Measurements from ENCODE around the gene RUNX2. TPM values are rescaled to one million over a fixed set of nuclear protein-coding genes. Genes with fewer than 3 reads are reported as not detected.
A peak's percentile ranks its signal among the peaks of the same experiment; 100 is the strongest.

RUNX2 gene
- total and polyA plus RNA-seq, 10 of the 15 experiments (the other 5 are each of a cell fraction or from before 2014, with no cell fraction given): 0.01 to 0.77 (median 0.15) TPM; not detected in 3

DNA sequence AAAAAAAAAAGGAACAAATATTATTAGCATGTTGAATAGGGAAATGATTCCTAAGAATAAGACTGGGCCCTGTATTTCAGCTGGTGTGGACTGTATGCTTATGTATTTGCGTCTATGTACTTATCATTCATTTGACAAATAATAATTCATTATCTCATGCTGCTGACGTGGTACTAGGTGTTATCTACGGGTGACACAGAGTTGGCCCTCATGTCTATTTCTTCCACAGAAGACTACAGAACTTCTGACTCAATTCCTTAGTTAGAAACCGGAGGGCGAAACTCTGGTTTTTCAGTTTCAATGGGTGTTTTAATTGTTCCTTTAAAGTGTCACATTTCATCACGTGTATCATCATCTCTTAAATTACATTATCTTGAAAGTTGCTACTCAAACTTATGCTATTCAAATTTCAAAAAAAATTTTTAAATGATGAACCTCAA is 381.7 kb downstream of the RUNX2 start (continued):
- TF ChIP-seq, protein P1, sequence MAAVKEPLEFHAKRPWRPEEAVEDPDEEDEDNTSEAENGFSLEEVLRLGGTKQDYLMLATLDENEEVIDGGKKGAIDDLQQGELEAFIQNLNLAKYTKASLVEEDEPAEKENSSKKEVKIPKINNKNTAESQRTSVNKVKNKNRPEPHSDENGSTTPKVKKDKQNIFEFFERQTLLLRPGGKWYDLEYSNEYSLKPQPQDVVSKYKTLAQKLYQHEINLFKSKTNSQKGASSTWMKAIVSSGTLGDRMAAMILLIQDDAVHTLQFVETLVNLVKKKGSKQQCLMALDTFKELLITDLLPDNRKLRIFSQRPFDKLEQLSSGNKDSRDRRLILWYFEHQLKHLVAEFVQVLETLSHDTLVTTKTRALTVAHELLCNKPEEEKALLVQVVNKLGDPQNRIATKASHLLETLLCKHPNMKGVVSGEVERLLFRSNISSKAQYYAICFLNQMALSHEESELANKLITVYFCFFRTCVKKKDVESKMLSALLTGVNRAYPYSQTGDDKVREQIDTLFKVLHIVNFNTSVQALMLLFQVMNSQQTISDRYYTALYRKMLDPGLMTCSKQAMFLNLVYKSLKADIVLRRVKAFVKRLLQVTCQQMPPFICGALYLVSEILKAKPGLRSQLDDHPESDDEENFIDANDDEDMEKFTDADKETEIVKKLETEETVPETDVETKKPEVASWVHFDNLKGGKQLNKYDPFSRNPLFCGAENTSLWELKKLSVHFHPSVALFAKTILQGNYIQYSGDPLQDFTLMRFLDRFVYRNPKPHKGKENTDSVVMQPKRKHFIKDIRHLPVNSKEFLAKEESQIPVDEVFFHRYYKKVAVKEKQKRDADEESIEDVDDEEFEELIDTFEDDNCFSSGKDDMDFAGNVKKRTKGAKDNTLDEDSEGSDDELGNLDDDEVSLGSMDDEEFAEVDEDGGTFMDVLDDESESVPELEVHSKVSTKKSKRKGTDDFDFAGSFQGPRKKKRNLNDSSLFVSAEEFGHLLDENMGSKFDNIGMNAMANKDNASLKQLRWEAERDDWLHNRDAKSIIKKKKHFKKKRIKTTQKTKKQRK (IDR thresholded peaks at IDR 0.05; ENCODE audit: low read depth, low read length): no peak
- TF ChIP-seq SIX5 (IDR thresholded peaks at IDR 0.05; ENCODE audit: low read depth, low read length, severe bottlenecking) (no peak), GATAD2B (conservative IDR thresholded peaks at IDR 0.05; ENCODE audit: low read depth) (no peak), NFXL1 (IDR thresholded peaks at IDR 0.05; ENCODE audit: borderline replicate concordance) (no peak), FOS (IDR thresholded peaks at IDR 0.05; ENCODE audit: borderline replicate concordance, extremely low read depth, insufficient read length) (no peak), PAX5 (IDR thresholded peaks at IDR 0.05; ENCODE audit: borderline replicate concordance, low read depth, low read length) (peak; percentile 73; the same call in 1 of the 2 replicates), YY1 (IDR thresholded peaks at IDR 0.05; ENCODE audit: low read depth, low read length) (no peak), ZSCAN29 (IDR thresholded peaks at IDR 0.05) (no peak), POU2F2 (IDR thresholded peaks at IDR 0.05; ENCODE audit: borderline replicate concordance, low read depth, low read length) (0 out of 3 replicates have a peak, but pooled peaks have one; percentile 40), IRF4 (IDR thresholded peaks at IDR 0.05; ENCODE audit: low read depth, low read length) (peak; percentile 89), ZNF592 (IDR thresholded peaks at IDR 0.05) (peak; percentile 85), RELA (IDR thresholded peaks at IDR 0.05; ENCODE audit: borderline replicate concordance, partially characterized antibody) (no peak), RCOR1 (conservative IDR thresholded peaks at IDR 0.05; ENCODE audit: low read depth, low read length) (no peak), NR2C2 (IDR thresholded peaks at IDR 0.05; ENCODE audit: borderline replicate concordance, control insufficient read depth, insufficient read length, low read depth) (no peak), JUND (IDR thresholded peaks at IDR 0.05; ENCODE audit: low read depth, low read length) (peak; percentile 86), SUZ12 (IDR thresholded peaks at IDR 0.05; ENCODE audit: unreplicated experiment) (no peak), KLF5 (IDR thresholded peaks at IDR 0.05; ENCODE audit: partially characterized antibody) (no peak), EGR1 (IDR thresholded peaks at IDR 0.05; ENCODE audit: borderline replicate concordance in 1 of 2, low read depth in 2 of 2, low read length in 2 of 2) (no peak)
- TF ChIP-seq, protein P2, sequence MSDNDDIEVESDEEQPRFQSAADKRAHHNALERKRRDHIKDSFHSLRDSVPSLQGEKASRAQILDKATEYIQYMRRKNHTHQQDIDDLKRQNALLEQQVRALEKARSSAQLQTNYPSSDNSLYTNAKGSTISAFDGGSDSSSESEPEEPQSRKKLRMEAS (IDR thresholded peaks at IDR 0.05; ENCODE audit: low read depth, low read length): no peak
- TF ChIP-seq, protein P3, sequence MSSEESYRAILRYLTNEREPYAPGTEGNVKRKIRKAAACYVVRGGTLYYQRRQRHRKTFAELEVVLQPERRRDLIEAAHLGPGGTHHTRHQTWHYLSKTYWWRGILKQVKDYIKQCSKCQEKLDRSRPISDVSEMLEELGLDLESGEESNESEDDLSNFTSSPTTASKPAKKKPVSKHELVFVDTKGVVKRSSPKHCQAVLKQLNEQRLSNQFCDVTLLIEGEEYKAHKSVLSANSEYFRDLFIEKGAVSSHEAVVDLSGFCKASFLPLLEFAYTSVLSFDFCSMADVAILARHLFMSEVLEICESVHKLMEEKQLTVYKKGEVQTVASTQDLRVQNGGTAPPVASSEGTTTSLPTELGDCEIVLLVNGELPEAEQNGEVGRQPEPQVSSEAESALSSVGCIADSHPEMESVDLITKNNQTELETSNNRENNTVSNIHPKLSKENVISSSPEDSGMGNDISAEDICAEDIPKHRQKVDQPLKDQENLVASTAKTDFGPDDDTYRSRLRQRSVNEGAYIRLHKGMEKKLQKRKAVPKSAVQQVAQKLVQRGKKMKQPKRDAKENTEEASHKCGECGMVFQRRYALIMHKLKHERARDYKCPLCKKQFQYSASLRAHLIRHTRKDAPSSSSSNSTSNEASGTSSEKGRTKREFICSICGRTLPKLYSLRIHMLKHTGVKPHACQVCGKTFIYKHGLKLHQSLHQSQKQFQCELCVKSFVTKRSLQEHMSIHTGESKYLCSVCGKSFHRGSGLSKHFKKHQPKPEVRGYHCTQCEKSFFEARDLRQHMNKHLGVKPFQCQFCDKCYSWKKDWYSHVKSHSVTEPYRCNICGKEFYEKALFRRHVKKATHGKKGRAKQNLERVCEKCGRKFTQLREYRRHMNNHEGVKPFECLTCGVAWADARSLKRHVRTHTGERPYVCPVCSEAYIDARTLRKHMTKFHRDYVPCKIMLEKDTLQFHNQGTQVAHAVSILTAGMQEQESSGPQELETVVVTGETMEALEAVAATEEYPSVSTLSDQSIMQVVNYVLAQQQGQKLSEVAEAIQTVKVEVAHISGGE (CRISPR knock-in tag; IDR thresholded peaks at IDR 0.05): no peak
